NCI-H748 (cell line): ENCODE results near the gene CISH.

Experiments
- DNase-seq: peaks from one replicate; lab custom pipeline; 2025; ENCODE audit not compliant: unreplicated experiment; lab: John Stamatoyannopoulos, UW

Gene CISH

DNA sequence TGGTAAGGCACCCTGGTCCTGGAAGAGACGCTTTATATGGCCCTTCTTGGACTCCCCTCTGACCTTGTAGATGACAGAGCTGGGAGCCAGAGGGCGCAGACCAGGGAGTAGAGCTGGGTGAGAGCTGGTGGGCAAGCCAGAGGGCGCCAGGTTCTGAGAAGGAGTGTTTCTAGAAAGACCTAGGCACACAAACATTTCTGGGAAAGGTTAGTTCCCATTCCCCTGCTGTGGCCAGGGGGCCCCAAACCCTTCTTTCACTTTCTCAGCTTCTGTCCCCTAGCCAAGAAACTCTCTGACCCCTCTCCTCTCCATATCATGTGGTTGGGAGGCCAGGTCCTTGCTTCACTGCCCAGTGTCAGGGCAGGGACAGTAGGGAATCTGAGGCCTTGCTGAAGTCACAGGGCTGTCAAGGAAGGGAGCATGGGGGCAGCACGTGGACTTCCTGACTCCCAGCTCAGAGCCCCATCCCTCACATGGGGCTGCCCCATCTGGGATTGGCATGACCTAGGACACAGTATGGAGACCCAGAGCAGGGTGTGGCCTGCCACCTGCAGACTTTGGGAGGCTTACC is 38.7 kb downstream of the CISH start:
- DNase-seq, result no peak

DNA sequence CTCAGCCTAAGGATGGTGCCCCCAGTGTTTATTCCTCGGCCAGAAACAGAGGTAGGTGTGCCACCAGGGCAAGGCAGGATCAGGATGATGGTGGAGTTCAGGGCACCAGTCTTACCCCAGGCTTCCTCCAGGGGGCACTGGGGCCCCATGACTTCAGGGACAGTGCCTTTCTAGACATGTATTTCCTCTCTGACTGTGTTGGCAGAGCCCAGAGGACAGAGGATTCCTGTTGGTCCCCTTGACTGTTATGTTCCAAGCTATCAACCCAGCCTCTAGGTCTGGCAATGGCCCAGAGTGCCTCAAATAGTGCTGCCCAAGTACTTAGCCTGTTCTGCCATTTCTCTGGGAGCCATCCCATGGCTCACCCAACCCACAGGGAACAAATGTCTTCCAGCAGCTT is 39.4 kb downstream of the CISH start:
- DNase-seq, result peak; percentile 20

DNA sequence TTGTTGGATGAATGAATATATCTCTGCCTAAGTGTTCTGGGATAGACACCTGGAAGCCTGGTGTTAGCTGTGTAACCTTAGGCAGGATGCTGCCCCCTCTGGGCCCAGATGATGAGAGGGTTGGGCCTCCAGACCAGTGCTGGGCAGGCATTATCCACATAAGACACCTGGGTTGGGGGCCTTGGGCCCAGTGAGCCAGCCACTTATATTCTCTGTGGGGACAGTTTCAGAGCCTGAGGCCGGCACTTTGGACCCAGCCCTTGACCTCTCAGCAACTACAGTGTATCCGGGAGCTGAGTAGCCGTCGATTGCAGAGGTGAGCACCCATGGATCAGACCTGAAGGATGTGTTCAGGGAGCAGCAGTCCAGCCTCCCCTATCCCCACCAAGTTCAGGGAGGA is 40.1 kb downstream of the CISH start:
- DNase-seq, result no peak

GRCh38 chr3:50570508-50571279 is 40.9 kb downstream of the CISH start:
- no peak for DNase-seq

GRCh38 chr3:50568947-50569749 is 42.4 kb downstream of the CISH start, which contains the start of gene HEMK1:
Gene HEMK1, plus strand, starts transcription at chr3:50569522. Its CDS starts 1,583 bp downstream, at chr3:50571105.
- DNase-seq, result peak; percentile 90

DNA sequence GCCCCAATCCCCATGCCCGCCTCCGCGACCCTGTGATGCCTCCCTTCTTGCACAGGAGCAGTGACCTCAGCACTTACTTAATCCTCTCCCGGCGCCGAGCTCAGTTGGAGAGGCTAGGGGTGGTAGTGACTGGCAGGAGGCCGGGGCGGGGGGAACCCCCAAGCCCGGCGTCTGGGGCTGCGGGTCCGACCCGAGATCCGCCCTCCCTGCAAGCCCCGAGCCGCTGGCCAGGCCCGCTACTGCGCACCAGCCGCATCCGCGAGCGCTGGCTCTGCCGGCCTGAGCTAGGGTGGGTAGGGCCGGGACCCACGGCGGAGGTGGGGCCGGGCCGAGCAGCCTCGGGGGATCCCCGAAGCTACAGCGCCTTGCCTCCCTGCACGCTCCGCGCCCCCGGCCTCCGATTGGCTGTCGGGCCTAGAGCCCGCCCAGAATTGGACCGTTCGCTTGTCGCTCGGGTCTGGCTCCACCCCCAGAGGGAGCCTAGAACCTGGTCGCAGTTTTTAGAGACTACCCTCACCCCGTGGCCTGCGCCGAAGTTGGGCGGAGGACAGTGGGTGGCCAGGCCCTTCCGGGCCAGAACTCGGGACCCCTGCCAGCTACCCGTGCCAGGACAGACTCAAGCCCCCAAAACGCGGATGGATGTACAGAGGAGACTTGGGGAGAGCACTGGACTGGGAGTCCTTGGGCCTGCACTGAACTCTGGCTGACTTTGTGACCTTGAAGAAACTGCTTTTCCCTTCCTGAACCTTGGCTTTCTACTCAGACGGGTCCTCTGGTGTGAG is 44.0 kb downstream of the CISH start, which contains the start of gene C3orf18:
Gene C3orf18 (minus strand): TSS at position 362 of the 782 bp plus-strand sequence. CDS start 2,048 bp downstream, outside the sequence.
- peak; percentile 79 for DNase-seq

DNA sequence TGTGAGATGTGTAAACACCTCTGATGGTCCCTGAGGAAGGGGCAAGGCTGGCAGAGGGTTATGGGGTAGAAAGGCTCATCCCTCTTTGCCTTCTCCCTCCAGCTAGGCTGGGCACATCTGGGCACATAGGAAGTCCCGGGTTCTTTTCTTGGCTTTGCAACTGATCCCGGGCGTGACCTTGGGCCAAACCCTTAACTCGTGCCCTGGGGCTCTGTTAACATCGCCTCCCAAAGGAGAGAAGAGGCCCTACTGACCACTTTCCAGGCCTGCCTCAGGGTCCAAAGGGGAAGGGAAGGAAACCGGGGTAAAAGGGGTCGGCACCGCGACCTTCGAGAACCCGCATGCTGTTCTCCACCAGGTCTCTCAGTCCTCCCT is 44.6 kb downstream of the CISH start:
- DNase-seq, result no peak

- no peak for DNase-seq
Measured at GRCh38 chr3:50564321-50564720, 47.3 kb downstream of the CISH start.

- no peak for DNase-seq
Measured at GRCh38 chr3:50563867-50564266, 47.7 kb downstream of the CISH start.

- no peak for DNase-seq
Measured at GRCh38 chr3:50562861-50563260, 48.7 kb downstream of the CISH start.

- no peak for DNase-seq
Measured at GRCh38 chr3:50559702-50560101, 51.9 kb downstream of the CISH start.

GRCh38 chr3:50557915-50558314 is 53.7 kb downstream of the CISH start:
- DNase-seq, result no peak

DNA sequence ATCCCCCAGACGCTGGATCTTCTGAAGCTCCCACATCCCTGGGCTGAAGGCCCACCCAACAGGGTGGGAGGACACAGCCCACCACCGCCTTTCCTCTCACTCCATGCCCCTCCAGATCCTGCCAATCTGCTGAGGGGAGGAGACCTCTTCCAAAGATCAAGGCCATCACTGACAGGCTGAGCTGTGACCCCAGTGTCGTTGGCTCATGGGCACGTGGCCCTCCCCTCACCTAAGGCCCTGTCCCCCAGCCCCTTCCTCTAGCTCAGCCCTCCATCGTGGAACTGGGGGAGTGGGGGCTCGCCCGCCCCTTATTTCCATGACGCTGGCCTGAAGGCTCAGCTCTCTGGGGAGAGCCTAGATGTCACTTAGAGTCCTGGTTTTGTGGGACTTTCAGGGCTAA is 54.5 kb downstream of the CISH start:
- DNase-seq, result no peak
